ENCODE results near the gene NKX2-4. TPM values are rescaled to one million over a fixed set of nuclear protein-coding genes. Genes with fewer than 3 reads are reported as not detected.

NKX2-4 gene
- total RNA-seq, 1 donor, result not detected

DNA sequence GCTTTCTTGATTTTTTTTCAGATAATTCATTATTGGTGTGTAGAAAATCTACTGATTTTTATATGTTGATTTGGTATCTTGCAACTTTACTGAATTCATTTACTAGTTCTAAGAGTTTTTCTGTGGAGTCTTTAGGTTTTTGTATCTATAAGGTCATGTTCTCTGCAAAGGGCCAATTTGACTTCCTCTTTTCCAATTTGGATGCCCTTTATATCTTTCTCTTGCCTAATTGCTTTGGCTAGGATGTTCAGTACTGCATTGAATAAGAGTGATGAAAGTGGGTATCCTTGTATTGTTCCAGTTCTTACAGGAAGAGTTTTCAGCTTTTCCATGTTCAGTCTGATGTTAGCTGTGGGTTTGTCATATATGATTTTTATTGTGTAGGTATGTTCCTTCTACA lies 14.4 kb upstream of the NKX2-4 start:
- H3K27me3 ChIP-seq (ENCODE audit: insufficient read depth, low read length), result peaks cover 12% of the 10 kb centered on the region
- no peak for DNase-seq (ENCODE audit: insufficient read length, low spot score, missing footprints)
- no peaks in the 10 kb centered on the region for H3K79me2 ChIP-seq (ENCODE audit: insufficient read depth, low read length)
- H3K4me3 ChIP-seq (ENCODE audit: insufficient read depth, low read length), result no peak overlapping the region
- no peaks in the 10 kb centered on the region for H4K20me1 ChIP-seq (ENCODE audit: insufficient read depth, low read length)
- H3K4me2 ChIP-seq (ENCODE audit: insufficient read depth, low read length), result no peak overlapping the region
- no peak overlapping the region for H3K27ac ChIP-seq (ENCODE audit: low read depth, low read length)
- no peaks in the 10 kb centered on the region for H3K36me3 ChIP-seq (ENCODE audit: insufficient read depth, low read length)
- TF ChIP-seq, protein P1, sequence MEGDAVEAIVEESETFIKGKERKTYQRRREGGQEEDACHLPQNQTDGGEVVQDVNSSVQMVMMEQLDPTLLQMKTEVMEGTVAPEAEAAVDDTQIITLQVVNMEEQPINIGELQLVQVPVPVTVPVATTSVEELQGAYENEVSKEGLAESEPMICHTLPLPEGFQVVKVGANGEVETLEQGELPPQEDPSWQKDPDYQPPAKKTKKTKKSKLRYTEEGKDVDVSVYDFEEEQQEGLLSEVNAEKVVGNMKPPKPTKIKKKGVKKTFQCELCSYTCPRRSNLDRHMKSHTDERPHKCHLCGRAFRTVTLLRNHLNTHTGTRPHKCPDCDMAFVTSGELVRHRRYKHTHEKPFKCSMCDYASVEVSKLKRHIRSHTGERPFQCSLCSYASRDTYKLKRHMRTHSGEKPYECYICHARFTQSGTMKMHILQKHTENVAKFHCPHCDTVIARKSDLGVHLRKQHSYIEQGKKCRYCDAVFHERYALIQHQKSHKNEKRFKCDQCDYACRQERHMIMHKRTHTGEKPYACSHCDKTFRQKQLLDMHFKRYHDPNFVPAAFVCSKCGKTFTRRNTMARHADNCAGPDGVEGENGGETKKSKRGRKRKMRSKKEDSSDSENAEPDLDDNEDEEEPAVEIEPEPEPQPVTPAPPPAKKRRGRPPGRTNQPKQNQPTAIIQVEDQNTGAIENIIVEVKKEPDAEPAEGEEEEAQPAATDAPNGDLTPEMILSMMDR (IDR thresholded peaks at IDR 0.05; ENCODE audit: extremely low read depth, low read depth, low read length), result no peak
- H3K4me1 ChIP-seq (ENCODE audit: insufficient read depth, low read length), result no peaks in the 10 kb centered on the region
- no peak overlapping the region for H2AFZ ChIP-seq (ENCODE audit: low read length)
- H3K9me3 ChIP-seq (ENCODE audit: low read depth, low read length), result no peaks in the 10 kb centered on the region

DNA sequence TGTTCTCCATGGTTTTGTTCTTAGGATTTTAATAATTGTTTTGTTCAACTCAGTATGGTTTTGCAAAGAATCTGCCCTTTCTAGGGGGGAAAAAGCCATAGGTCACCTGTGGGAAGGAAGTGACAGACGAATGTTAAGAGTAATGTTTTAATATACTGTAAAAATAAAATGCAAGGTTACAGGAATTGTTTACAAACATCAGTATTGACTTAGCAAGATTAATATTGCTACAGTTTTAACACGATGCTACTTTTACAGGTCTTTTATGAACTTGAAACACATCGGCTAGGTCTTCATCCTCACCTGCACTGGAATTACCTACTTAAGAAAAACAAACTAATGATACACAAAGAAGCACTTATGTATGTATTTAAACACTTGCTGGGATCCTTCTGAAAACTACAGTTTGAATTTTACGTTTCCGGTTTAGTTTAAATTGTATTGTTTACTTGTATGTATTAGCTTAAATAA lies 1.7 kb upstream of the NKX2-4 start:
- peaks cover 91% of the 10 kb centered on the region for H3K27me3 ChIP-seq (ENCODE audit: insufficient read depth, low read length)
- no peaks in the 10 kb centered on the region for H3K79me2 ChIP-seq (ENCODE audit: insufficient read depth, low read length)
- no peak overlapping the region for H3K4me3 ChIP-seq (ENCODE audit: insufficient read depth, low read length)
- TF ChIP-seq, protein P1 (IDR thresholded peaks at IDR 0.05; ENCODE audit: extremely low read depth, low read depth, low read length), result no peak
- no peaks in the 10 kb centered on the region for H3K9me3 ChIP-seq (ENCODE audit: low read depth, low read length)
- H3K36me3 ChIP-seq (ENCODE audit: insufficient read depth, low read length), result no peaks in the 10 kb centered on the region
- peak; percentile 39 for DNase-seq (ENCODE audit: insufficient read length, low spot score, missing footprints)
- no peaks in the 10 kb centered on the region for H3K4me1 ChIP-seq (ENCODE audit: insufficient read depth, low read length)
- no peak overlapping the region for H2AFZ ChIP-seq (ENCODE audit: low read length)
- H3K4me2 ChIP-seq (ENCODE audit: insufficient read depth, low read length), result no peak overlapping the region
- H4K20me1 ChIP-seq (ENCODE audit: insufficient read depth, low read length), result no peaks in the 10 kb centered on the region
- H3K27ac ChIP-seq (ENCODE audit: low read depth, low read length), result no peak overlapping the region

DNA sequence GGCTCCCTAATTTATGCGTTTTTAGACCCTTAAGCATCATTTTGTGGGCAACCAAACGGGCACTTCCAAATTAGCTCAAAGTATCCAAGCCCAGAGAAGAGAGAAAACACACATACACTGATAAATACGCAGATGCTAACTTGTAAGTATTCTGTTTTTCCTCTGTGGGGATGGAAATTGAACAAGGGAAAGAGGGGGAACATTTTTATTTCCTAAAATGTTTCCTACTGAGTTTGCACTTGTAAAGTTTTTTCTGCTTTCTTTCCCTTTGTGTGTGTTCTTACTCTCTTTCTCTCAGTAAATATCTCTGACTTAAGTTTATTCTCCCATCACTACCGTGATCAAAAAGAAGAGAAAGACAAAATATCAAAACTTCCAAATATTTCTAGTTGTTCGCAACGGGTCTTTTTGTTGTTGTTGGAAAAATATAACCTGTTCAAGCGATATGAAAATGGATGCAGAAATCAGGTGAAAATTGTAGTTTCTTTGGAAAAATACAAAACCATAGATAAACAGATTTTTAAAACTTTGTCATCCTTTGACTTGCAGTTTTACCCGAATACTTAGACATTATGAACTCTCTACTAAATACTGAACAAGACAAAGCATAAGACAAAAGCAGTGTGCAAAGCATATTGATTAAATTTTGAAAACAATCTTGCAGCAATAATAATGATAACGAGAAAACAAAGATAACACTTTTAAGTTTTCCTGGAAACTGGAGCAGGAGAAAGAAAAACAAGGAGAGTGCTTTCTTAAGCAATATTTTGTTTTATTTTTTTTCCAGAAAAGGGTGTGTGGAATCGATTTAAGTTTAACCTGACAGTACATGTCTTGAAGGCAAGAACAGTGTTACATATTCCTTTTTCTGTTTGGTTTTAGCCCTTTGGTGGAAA lies 1.0 kb upstream of the NKX2-4 start:
- peaks cover 94% of the 10 kb centered on the region for H3K27me3 ChIP-seq (ENCODE audit: insufficient read depth, low read length)
- no peak overlapping the region for H3K4me2 ChIP-seq (ENCODE audit: insufficient read depth, low read length)
- DNase-seq (ENCODE audit: insufficient read length, low spot score, missing footprints), result peak; percentile 39
- no peak overlapping the region for H3K27ac ChIP-seq (ENCODE audit: low read depth, low read length)
- H3K4me1 ChIP-seq (ENCODE audit: insufficient read depth, low read length), result no peaks in the 10 kb centered on the region
- H3K36me3 ChIP-seq (ENCODE audit: insufficient read depth, low read length), result no peaks in the 10 kb centered on the region
- no peak overlapping the region for H2AFZ ChIP-seq (ENCODE audit: low read length)
- H3K9me3 ChIP-seq (ENCODE audit: low read depth, low read length), result no peaks in the 10 kb centered on the region
- H3K4me3 ChIP-seq (ENCODE audit: insufficient read depth, low read length), result no peak overlapping the region
- no peaks in the 10 kb centered on the region for H3K79me2 ChIP-seq (ENCODE audit: insufficient read depth, low read length)
- TF ChIP-seq, protein P1 (IDR thresholded peaks at IDR 0.05; ENCODE audit: extremely low read depth, low read depth, low read length), result no peak
- H4K20me1 ChIP-seq (ENCODE audit: insufficient read depth, low read length), result no peaks in the 10 kb centered on the region

DNA sequence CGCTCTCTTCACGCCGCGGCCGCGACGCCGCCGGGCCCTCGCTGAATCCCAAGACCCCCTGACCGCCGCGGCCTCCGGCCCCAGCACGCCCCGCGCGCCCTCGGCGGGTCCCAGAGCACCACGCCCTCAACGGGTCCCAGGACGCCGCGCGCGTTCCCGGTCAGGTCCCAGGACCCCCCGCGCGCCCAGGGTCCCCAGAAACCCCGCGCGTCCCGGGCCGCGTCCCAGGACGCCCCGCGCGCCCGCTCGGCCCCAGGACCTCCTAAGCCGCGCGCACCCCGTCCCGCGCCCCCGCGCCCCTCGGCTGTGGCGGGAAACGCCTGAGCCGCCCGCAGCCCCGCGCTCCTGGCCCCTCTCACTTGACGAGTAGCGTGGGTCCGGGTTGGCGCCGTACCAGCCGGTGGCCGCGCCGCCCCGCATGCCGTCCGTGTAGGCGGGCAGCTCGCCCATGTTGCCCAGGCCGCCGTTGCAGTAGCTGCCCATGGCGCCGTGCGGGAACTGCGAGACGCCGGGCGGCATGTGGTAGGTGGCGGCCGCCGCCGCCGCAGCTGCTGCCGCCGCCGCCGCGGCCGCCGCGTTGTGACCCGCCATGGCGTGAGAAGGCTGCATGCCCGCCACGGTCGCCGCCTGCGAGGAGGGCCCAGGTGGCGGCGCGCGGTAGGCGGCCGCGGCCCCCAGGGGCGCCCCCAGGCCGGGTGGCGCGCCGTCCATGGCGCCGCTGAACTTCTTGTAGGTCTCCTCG lies 556 bp downstream of the NKX2-4 start:
- H3K9me3 ChIP-seq (ENCODE audit: low read depth, low read length), result no peaks in the 10 kb centered on the region
- no peaks in the 10 kb centered on the region for H3K4me1 ChIP-seq (ENCODE audit: insufficient read depth, low read length)
- peaks cover 98% of the 10 kb centered on the region for H3K27me3 ChIP-seq (ENCODE audit: insufficient read depth, low read length)
- DNase-seq (ENCODE audit: insufficient read length, low spot score, missing footprints), result peak; percentile 69
- TF ChIP-seq, protein P1 (IDR thresholded peaks at IDR 0.05; ENCODE audit: extremely low read depth, low read depth, low read length), result no peak
- H3K27ac ChIP-seq (ENCODE audit: low read depth, low read length), result no peak overlapping the region
- peaks cover 6% of the 10 kb centered on the region for H4K20me1 ChIP-seq (ENCODE audit: insufficient read depth, low read length)
- no peaks in the 10 kb centered on the region for H3K79me2 ChIP-seq (ENCODE audit: insufficient read depth, low read length)
- H3K36me3 ChIP-seq (ENCODE audit: insufficient read depth, low read length), result no peaks in the 10 kb centered on the region
- no peak overlapping the region for H3K4me2 ChIP-seq (ENCODE audit: insufficient read depth, low read length)
- no peak overlapping the region for H3K4me3 ChIP-seq (ENCODE audit: insufficient read depth, low read length)
- no peak overlapping the region for H2AFZ ChIP-seq (ENCODE audit: low read length)

Data from osteoblast (primary cell).